ENCODE data around the gene SLC9A9.

DNA sequence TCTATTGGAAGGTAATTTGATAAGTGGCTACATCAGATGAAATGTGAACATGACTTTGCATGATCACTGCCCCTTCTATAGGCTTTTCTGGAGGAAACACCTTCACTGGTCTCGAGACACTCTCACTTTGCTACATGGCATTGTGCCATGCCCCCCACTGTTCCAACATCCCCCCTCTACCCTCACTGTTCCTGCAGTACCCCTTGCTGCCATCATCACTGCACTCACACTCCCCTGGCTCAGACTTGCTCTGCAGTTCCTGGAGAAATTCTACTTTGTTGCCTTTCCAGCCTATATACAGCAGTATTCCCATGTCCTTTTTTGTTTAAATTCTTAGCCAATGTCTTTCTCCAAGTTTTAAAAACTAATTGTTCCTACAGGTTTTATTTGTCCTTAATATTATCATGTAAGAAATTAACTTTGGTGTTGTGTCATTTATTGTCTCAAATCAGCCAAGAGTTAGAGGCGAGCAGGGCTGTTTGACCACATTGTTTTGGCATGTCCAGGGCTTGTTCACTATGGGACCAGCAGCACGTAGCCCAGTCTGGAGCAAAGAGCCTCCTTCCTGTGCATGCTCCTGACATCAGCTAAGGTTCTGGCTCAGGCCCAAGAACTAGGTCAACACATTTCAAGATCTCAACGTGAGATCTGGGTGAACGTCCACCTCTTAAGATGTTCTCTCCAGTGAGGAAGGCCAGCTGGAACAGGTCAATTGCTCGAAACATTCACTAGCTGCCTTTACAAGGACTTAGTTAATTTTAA lies 246.4 kb downstream of the SLC9A9 start:
- TF ChIP-seq, protein P1, sequence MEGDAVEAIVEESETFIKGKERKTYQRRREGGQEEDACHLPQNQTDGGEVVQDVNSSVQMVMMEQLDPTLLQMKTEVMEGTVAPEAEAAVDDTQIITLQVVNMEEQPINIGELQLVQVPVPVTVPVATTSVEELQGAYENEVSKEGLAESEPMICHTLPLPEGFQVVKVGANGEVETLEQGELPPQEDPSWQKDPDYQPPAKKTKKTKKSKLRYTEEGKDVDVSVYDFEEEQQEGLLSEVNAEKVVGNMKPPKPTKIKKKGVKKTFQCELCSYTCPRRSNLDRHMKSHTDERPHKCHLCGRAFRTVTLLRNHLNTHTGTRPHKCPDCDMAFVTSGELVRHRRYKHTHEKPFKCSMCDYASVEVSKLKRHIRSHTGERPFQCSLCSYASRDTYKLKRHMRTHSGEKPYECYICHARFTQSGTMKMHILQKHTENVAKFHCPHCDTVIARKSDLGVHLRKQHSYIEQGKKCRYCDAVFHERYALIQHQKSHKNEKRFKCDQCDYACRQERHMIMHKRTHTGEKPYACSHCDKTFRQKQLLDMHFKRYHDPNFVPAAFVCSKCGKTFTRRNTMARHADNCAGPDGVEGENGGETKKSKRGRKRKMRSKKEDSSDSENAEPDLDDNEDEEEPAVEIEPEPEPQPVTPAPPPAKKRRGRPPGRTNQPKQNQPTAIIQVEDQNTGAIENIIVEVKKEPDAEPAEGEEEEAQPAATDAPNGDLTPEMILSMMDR (IDR thresholded peaks at IDR 0.05; ENCODE audit: control extremely low read depth in 1 of 3, insufficient read depth in 1 of 3, low read depth in 1 of 3, low read length in 3 of 3) = peak in 2 of 3 experiments; percentile 10 to 27; a peak in 2 of 4 replicates
- TF ChIP-seq SP2 (IDR thresholded peaks at IDR 0.05; ENCODE audit: low read length) (no peak), TAF1 (IDR thresholded peaks at IDR 0.05; ENCODE audit: low read depth, low read length) (no peak)
